Stimulated activated CD8-positive, alpha-beta memory T cell treated with anti-CD3 and anti-CD28 coated beads, Interleukin-2, amount 100 ng/mL, for 1 hour (primary cell): Measurements from ENCODE around the gene RNF8.
"Not testable (repeated sequence)": the region's sequence is repeated elsewhere in the genome, so short reads cannot be mapped to it uniquely, and the experiment has no call there.

ENCODE experiments used
- DNase-seq, 2 donors: peaks; one replicate each; pipeline ENCODE4 v3.0.0-alpha.2; 2020; ENCODE audit warnings: low read depth in 2 of 2

Gene RNF8

GRCh38 chr6:37321101-37321500 lies 32.7 kb upstream of the RNF8 start:
- no peak for DNase-seq

DNA sequence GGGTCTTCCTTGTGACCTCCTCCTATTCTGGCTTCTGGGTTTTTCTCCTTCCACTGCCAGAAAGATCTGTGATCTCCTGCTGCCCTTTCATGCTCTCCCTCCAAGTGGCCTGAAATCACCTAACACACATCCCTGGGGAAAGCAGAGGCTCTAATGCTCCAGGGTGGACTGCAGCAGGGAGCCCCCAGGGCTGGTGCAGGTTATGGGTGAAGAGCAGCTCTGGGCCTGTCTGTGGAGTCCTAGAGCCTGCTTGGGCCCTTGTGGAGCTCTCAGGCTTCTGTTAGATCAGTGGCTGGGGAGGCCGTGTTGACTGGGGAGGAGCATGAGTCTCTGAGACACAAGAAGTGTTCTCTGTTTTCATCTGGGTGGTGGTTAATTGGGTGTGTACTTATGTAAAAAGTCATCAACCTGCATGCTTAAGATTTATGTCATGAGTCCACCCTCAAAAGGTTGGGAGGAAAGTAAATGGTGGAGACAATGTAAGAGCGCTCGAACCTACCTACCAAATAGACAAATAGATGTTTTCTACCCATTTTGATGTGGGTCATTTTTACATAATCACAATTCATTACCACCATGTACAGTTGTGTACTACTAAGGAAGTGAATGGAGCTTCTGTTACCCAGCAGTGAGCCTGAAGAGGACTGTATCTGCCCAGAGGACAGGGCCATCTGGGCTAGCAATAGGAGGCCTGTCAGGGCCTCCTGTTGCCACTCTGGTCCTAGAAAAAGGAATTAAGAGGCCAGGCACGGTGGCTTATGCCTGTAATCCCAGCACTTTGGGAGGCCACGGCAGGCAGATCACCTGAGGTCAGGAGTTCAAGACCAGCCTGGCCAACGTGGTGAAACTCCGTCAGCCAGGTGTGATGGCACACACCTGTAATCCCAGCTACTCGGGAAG lies 32.0 kb upstream of the RNF8 start:
- DNase-seq = no peak

DNA sequence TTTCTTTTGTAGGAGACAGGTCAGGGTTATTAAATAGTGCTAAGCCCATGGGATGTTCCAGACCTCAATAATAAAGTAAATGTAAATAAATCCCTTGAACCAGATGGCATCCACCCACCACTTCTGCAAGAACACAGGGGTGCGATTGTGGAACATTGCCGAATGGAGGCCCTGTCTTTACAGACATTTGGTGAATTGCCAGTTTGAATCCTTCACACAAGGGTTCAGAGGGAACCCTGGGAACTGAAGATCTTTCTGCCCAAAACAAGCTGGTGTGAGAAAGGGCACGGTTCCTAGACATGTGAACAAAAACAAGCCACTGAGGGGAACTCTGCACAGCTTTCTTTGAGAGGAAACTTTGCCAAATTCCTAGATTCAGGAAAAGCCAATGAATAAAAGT lies 30.2 kb upstream of the RNF8 start:
- DNase-seq = no peak

- DNase-seq = no peak
Measured at GRCh38 chr6:37324131-37325033, 29.4 kb upstream of the RNF8 start.

GRCh38 chr6:37330345-37330744 lies 23.4 kb upstream of the RNF8 start:
- not testable (repeated sequence) for DNase-seq

GRCh38 chr6:37331047-37331446 lies 22.7 kb upstream of the RNF8 start:
- DNase-seq = no peak

DNA sequence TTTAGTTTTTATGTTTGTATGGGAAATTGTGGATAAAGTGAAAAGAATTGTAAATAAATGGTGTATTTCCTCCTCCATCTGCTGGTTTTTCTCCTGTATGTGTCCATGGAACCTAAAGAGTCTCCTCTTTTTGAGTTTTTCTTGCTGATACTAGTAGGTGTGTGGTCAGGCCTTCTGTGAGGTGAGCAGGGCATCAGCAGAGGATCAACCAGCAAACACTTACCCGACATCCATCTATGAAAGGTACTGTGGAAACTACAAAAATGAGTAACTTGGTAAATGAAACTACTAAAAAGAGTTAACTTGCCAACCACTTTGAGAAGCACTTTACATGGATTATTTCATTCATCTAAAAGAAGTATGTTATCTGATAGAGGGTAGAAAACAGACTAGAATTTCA lies 20.9 kb upstream of the RNF8 start:
- DNase-seq = no peak

GRCh38 chr6:37334047-37334446 lies 19.7 kb upstream of the RNF8 start:
- DNase-seq = no peak

DNA sequence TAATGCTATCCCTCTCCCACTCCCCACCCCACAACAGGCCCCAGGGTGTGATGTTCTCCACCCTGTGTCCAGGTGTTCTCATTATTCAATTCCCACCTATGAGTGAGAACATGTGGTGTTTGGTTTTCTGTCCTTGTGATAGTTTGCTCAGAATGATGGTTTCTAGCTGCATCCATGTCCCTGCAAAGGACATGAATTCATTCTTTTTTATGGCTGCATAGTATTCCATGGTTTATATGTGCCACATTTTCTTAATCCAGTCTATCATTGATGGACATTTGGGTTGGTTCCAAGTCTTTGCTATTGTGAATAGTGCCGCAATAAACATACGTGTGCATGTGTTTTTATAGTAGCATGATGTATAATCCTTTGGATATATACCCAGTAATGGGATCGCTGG lies 15.5 kb upstream of the RNF8 start:
- not testable (repeated sequence) for DNase-seq

- DNase-seq = no peak
Measured at GRCh38 chr6:37338745-37339255, 15.0 kb upstream of the RNF8 start.

- no peak for DNase-seq
Measured at GRCh38 chr6:37339741-37340638, 13.8 kb upstream of the RNF8 start.

- no peak for DNase-seq
Measured at GRCh38 chr6:37340639-37340943, 13.2 kb upstream of the RNF8 start.

DNA sequence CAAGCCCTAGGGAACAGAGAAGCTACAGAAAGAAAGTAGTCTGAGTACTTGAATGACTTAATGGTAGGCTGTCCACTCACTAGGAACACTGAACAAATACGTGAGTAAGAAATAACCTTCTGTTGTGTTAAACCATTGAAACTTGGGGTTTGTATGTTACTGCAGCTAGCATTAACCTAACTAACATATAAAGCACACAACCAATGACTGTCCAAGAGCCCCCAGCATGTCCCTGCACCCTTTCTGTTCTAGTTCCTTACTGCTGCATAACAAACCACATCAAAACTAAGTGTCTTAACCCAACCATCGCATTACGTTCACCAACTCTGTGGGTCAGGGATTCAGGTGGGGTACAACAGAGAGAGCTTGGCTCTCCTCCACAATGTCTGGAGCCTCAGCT lies 10.5 kb upstream of the RNF8 start:
- DNase-seq = no peak

DNA sequence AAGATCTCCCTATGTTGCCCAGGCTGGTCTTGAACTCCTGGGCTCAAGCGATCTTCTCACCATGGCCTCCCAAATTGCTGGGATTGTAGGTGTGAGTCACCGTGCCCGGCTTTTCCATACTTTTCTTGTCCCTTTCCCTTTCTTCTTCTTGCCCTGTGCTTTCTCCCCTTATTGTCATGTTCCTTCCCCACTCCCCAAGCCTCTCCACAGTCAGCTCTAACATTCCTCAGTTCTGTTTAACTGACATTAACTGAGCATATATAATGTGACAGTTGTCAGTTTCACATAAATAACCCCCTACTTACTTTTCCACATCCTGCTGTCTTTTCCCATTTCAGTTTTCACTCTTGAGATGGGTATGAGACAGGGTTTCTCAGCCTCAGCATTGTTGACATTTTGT lies 9.5 kb upstream of the RNF8 start:
- DNase-seq = no peak

GRCh38 chr6:37345804-37346203 lies 8.0 kb upstream of the RNF8 start:
- not testable (repeated sequence) for DNase-seq

- DNase-seq = no peak
Measured at GRCh38 chr6:37347177-37347576, 6.6 kb upstream of the RNF8 start.

DNA sequence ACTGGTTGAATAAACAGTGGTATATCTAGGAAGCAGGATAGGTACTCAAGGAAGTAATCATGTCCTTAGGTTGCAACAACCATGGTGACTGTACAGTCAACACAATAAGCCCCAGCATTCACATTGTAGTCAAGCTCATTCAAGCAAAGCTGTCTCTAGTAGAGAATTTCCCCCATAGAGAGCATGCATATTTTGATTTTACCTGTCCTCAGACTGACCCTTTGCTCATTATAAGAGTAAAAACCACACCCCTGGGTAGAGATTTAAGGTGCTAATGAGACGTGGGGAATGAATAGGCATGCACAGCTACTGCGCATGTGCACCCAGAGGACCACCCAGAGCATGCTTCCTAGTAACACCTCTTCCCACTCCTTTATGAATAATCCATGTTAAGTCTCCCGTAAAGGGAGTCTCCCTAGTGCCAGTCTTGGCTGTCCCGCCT lies 6.1 kb upstream of the RNF8 start:
- no peak for DNase-seq

DNA sequence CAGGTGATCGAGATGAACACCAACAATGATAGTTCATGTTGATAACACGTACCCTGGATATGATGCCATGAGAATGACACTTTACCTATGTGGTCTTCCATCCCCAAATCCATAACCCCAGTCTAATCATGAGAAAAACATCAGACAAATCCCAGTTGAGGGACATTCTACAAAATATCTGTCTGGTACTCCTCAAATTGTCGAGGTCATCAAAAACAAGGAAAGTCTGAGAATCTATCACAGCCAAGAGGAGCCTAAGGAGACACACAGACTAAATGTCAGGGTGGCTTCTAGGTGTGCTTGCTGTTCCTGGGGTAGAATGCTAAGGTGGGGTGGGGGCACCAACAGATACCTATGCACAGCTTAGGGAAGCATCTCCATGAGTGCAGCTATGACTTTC lies 2.8 kb upstream of the RNF8 start:
- no peak for DNase-seq

DNA sequence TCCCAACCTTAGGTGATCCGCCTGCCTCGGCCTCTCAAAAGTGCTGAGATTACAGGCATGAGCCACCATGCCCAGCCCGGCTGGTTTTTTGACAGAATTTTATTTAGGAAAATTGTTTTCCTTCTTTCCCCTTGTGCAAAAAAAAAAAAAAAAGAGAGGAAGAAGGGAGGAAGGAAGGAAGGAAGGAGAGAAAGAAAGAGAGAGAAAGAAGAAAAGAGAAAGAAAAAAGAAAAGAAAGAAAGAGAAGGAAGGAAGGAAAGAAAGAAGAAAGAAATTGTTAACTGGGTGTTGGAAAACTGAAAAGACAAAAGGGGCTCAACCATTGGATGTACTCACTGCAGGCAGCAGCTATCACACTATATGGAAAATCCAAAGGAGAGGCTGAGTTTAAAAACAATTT lies 1.4 kb upstream of the RNF8 start:
- no peak for DNase-seq

GRCh38 chr6:37354526-37355384 lies 972 bp downstream of the RNF8 start:
- no peak for DNase-seq

- DNase-seq = no peak
Measured at GRCh38 chr6:37357288-37357687, 3.5 kb downstream of the RNF8 start.
